EL (cell line): ENCODE measurements around the gene CLCF1.
A peak's percentile ranks its signal among the peaks of the same experiment; 100 is the strongest.

ENCODE experiments used
- DNase-seq: peaks from one replicate; pipeline ENCODE4 v3.0.0-alpha.2; 2016

The CLCF1 gene

DNA sequence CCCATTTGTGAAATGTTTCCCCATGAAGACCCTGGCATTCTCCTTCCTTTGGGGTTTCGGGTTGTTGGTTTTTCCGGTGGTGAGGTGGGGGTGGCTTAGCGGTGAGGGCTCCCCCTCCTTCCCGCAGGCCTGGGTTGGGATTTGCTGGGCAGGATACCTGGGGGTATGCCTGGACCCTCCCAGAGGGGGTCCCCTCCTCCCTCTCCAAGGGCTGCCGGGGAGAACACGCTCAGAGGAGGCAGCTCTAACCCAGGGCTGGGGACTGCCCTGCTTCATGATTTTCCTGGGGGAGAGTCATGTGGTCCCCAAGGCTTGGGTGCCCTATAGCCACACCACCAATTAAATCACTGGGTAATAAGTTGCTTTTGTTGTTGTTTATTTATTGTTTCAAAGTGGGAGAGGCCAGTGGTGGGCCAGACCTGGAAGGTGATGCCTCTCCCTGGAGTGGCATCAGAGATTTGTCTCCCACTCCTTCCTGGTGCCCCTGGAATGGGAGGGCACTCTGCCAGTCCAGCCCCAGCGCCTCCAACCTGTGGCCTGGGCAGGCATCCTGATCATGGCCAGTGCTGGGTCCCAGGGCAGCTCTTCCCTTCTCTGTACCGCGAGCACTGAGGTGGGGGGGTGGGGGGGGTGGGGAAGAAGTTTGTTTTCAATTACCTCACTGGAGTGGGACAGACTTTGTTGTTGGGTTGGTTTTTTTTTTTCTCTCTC, 1.3 kb upstream of the CLCF1 start:
- peak; percentile 52 for DNase-seq

DNA sequence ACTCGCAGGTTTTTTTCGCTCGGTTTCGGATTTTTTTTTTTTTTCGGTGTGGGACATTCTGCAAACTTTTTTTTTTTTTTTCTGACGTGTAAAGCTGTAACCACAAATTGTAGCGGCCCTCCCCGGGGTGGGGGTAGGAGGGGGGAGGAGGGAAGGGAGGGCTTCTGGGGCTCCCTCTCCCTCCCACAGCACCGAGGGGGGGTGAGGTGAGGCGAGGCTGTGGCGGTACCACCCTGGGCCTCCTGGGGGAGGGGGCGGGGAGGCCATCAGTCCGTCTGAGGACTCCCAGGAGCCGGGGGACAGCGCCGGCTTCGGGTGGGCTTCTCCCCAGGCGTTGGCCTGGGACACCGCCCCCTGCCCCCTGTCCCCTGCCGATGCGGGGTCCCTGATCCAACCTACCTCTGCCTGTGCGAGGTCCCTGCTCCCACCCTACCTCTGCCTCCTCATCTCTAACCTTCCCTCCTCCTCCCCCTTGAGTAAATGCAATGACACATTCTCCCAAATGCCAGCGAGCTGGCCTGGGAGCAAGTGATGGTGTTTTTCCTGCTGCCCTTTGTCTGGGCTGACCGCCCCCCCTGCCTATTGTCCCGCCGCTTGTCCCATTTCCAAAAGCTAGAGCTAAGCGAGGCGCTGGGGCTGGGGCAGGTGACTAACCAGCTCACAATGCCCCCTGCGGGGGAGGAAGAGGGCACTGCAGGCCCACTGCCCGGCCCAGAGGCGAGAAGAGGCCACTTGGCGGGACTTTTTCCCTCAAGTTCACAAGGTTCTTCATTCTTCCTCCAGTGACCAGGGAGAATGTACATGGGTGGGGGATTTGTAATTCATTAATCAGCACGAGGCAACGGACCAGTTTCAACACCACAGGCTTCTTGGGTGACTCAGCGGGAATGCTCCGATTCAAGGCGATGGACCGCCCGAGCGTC, 511 bp upstream of the CLCF1 start:
- DNase-seq = peak; percentile 99

DNA sequence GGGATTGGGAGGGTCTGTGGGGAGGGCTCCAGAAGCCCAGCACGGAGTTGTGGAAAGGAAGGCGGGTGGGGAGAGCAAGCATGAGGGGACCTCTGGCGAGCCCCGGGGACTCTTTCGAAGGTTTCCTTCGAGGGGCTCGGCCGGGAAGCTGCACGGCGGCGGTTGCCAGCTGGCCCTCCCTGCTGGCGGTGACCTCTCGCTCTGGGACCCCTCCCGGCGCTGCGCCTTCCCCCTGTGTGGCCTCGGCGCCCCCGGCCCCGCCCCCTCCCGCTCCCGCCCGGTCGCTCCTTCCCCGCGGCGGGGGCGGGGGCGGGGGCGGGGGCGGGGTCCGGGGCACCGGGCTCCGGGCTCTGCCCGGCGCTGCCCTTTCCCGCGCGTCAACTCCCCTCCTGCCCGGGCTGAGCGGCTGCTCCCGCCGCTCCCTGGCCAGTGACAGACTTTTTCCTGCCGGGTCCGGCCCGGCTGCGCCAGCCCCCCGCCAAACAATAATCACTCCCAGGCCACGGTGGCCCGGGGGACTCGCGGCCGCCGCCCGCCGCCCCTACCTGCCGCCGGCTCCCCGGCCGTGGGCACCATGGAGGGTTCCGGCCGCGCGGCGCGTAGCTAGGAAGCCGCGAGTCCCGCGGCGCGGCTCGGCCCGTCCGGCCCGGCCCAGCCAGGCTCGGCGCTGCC, 941 bp downstream of the CLCF1 start:
- DNase-seq = peak; percentile 24

DNA sequence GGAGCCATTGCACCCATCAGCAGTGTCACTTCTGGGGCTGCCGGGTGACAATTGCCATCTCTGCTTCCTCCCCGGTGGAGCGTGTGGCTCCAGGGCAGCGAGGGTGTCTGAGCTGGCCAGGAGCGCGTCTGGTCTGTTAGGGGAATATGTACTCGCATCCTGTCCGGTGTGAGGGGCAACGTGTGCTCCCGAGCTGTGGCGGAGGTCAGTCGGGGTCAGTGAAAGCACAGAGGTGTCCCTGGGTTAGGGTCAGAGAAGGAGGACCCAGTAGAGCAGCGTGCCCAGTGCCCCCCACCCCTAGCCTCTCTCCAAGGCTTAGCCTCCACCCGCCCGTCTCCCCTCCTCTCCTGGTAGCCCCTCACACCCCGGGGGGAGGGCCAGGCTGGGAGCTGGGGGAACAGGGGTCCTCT, 1.5 kb downstream of the CLCF1 start:
- DNase-seq = no peak

DNA sequence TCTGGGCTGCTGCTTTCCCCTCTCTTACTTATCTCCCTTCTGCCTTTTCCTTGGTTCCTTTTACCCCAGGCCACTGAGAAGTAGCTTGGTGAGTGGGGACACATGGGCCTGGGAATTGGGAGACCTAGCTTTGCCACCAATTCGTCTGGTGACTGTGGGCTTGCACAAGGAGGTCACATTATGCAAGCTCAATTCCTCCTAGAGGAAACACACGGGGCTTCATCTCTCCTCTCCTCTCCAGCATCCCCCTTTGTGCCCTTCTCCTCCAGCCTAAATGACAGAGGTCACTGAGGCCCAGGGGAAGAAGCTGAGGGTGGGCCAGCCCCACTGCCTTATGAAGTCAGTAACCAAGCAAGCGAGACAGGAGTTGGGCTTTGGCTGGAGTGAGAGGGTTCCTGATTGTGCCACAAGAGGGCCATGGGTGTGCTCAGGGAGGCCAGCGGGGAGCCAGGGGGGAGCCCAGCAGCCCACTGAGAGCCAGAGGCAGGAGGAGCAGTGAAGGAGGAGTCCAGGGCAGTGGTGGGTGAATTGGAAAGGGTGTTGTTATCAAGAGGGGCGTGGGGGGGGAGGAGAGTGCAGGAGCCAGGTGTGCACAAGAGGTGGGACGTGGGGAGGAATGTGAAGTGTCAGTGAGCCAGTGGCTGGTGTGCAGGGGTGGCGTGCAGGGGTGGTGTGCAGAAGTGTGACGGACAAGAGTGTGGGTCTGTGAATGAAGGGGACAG, 2.0 kb downstream of the CLCF1 start:
- peak; percentile 65 for DNase-seq

DNA sequence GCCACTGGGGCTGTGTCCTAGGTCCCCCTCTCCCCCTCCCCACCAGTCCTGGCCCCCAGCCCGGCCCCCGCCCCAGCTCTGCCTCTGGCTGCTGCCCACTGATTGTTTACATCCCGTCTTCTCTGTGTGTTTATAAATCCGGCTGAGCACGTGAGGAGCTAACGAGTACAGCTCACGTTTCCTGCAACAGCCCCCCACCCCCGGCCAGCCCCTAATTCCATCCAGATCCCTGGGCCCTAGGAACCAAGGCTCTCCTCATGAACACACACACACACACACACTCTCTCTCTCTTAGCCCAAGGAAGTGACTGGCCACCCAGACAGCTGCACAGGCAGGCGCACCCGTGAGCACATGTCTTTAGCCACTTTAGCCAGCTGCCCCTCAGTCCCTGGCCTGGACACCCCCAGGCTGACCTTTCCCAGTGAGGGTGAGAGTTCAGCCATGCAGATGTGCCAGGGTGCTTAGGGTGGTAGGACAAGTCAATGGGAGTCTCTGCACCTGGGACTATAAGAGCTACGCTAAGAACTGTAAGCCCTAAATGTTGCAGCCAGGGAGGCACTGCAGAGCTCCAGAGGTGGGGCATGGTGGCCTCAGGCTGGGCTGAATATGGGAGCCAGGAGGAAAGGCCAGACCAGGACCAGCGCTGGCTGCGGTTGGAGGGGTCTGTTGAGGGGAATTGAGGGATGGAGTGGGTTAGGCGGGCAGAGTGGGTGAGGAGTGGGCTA, 2.9 kb downstream of the CLCF1 start:
- DNase-seq = peak; percentile 43

DNA sequence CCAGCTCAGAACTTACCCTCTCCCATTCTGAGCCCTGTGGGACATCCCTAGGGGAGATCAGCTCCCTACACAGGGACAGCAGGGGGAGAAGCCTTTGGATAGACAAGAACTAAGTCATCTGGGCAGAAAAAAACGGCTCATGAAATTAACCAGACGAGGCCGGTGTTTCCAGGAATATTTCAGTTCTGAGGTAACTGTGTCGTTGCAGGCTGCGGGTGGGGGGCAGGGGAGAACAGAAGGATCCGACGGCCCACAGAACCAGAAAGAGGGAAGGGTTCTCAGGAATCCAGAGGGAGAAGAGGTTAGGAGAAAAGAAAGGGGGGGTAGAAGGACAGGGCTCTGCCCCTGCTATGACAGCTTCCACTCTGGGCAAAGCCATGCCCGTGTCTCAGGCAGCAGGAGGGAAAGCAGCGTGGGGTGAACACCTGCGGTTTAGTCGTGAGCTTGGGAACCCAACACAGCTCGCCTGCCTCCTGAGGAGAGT, 3.6 kb downstream of the CLCF1 start:
- peak; percentile 53 for DNase-seq

DNA sequence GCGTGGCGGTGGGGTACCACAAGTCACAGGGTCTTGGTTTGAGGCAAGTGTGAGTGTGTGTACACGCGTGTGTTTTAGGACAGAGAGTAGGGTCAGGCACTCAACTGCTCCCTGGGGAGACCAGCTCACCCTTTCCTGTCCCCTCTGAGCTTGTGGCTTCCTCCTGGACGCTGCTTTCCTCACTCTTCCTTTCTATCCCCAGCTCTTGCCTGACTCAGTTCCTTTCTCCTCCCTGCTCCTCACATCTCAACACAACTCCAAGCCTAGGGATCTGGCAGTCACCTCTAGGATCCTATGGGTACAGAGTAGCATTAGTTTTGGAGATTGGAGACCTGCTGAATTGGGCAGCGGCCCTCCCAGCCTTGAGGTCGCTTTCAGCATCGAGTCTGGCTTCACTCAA, 4.1 kb downstream of the CLCF1 start:
- no peak for DNase-seq

DNA sequence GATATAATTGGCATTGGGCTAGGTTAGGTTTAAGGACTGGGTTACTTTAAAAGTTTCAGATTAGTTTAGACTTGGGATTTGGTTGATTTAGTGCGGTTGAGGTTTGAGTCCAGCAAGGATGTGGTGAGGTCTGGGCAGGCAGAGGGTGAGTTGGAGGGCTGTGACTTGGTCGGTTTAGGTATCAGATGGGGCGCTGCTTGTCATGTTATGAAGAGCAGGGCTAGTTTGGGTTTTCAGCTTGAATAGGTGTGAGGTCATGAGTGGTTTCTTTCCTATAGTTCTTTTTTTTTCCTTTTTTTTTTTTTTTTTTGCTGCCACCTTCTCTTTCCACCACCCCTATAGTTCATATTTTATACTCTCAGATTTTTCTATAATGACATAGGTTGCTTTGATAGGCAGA, 4.8 kb downstream of the CLCF1 start:
- no peak for DNase-seq

DNA sequence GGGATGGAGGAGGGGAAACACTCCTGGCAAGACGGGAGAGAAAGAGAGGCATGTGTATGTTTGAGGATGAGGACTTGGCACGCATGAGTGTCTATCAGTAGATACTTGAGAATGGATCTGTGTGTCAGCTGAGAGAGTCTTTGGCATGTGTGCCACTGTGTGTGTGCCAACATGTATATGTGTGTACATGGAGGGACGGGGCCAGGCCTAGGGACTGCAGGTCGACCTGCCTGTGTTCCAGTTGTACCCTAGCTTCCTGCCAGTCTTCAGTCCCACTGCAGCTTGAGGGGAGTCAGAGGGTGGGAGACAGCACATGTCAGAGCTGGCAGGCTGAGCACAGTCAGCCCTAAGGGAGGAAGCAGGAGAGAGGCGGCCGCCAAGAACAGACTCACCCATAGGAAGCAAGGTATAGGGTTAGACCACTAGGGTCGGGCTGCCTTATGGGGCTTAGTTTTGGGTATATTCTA, 5.6 kb downstream of the CLCF1 start:
- no peak for DNase-seq

DNA sequence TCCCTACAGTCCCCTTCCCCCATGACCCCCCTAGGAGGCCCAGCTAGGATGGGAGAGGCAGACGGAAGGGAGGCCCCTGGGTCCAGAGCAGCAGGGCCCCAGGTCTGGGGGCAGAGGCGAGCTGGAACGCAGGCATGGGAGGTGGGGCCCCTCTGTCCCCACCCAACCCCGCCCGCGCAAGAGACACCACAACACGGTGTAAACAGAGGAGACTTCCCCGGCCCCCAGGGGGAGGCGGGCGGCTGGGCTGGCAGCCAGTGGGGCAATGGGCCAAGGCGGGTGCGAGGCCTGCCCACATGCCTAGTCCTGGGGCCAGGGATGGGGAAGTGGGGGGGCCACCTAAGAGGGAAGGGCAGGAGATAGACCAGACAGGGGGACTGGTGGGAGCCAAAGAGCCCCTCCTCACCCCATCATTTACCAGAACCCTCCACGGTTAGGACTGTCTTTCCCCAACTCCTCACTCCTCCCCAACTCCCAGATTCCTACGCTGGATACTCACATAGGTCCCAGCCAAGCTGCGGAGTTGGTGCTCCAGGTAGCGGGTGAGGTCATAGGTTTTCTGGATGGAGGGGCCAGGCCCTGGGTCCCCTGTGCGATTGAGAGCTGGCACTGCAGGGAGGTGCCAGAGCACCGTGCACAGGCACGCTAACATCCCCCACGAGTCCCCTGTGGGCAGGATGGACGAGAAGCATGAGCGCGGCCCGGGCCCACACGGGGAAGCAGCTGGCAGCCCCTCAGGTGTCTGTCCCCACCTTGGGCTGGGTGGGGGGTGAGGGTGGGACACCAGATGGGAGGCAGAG, 6.2 kb downstream of the CLCF1 start:
- no peak for DNase-seq

DNA sequence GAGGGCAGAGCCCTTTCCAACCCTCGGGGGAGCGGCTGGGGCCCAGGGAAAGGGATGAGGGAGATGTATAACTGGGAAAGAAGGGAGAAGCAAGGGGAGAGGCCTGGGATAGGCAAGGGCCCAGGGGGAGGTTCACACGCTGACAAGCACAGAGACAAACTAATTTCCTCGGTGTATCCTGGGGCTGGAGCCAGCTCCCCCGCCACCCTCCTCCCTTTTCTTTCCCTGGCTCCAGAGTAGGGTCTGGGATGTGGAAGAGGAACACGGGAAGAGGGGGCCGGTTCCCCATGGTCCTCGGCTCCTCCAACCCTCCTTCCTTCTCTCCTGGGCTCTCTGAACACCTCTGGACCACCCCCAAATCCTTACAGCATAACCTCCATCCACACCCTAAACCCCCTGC, 6.9 kb downstream of the CLCF1 start:
- DNase-seq = no peak

DNA sequence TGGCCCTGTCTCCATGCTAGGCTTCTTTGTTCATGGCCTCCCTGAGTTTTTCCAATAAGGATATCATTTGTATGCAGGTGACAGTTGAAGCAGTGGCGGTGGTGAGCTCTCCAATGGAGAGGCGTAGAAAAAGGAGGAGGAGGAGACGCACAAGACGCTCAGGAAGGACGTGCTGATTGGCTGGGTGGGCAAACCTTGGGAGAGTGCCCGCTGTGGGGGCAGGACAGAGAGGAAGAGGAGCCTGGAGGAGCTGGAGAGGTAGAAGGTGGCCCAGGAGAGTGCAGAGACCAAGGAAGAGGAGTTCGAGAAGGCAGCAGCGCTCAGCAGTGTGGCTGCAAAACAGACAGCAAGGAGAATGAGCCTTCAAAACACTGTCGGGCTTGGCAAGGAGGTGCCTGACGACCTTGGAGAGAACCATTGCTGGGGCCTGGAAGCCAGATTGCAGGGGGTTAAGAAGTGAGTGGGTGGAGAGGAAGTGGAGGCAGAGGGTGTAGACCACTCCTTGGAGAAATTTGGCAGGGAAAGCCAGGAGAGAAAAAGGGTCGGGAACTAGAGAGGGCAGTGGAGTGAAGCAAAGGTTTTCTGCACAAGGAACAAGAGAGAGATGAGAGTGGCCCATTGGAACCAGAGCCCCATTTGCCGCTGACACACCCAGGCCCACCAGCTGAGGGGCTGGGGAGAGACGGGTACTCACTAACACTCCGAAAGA, 7.5 kb downstream of the CLCF1 start:
- DNase-seq = no peak

DNA sequence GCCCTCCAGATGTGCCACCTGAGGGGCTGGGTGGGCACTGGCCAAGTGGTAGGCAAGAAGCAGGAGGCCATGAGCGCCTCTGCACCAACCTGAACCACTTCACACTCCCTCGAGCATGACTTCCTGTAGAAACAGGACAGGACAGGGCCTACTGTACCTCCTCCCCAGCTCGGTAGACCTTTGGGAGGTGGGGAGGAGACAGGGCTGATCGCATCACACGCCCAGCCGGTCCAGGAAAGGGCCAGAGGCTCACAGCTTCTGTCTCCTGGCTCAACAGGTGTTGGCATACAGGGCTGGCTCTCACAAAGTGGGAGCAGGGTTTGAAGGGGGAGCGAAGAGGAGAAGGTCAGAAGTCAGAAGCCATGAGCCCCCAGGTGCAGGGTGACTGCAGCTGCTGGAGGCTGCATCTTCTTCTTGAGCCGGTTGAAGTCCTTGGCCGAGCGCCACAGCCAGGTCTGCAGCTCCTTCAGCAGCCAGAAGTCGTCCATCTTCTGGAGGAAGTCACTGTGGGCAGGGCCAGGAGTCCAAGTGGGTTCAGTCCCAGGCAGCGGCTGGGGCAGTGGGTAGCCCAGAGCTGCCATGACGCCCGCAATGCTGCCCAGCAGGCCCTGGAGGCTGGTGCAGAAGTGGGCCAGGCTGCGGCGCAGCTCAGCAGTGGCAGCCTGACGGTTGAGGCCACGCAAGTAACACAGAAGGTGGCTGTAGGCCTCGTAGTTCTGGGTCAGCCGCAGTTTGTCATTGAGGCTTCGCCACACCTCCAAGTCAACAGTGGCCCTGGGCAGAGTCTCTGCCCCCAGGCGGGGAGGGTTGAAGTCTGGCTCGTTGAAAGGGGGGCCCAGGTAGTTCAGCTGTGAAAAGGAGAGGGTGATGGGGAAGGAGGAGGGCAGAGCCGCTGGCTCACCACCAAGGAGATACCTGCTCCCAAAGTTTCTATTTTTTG, 8.3 kb downstream of the CLCF1 start:
- no peak for DNase-seq

DNA sequence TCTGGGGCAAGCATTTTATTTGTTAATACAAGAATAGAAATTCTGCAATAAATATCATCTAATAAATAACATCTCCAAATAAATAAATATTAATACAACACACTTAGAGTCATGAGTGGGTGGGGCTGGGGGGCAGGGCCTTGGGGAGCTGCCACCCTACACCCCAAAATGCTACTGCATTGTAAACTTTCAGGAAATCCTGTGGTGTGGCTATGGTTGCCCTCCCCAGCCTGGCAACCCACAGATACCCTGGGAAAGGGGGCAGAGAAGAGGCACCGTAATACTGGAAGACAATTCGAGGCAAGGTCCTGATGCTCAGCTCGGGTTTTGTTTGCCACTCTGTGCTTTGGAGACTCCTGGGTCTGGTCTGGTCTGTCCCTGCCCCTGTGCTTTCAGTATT, 9.2 kb downstream of the CLCF1 start:
- no peak for DNase-seq

DNA sequence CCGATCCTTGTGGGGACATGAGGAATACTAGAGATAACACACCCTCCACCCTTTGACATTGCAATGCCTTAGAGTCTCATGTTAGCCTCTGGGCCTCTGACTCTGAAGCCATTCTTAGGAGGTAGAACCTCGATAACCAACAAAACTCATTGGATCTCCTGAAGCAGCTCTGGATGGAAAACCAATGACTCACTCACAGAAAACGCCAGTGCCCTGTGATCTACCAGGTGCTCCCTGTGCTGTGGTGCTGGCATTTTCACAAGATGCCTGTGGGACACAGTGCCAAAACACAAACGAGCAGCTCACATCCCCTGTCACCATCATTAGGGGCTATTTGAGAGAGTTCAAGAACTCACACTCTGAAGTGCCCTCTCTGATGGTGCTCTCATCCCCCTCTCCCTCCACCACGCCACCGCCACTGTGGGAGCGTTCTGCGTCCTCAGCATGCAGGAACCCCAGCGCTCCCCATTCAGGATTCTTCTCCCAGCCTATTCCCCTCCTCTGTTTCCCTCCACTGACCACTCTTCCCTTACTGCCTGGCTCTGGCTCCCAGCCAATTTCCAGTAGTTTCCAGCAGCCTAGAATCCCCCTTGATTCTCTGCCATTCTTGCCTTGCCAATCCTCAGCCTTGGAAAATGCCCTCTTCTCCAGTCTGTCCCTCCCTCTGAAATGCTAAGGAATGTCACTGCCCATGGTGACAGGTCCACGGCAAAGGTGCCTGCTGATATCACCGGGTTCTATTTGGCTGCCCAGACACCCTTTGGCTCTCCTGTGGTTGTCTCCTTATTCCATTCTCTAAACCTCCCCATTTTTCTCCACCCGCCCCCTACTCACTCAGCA, 15.3 kb downstream of the CLCF1 start:
- peak; percentile 72 for DNase-seq

DNA sequence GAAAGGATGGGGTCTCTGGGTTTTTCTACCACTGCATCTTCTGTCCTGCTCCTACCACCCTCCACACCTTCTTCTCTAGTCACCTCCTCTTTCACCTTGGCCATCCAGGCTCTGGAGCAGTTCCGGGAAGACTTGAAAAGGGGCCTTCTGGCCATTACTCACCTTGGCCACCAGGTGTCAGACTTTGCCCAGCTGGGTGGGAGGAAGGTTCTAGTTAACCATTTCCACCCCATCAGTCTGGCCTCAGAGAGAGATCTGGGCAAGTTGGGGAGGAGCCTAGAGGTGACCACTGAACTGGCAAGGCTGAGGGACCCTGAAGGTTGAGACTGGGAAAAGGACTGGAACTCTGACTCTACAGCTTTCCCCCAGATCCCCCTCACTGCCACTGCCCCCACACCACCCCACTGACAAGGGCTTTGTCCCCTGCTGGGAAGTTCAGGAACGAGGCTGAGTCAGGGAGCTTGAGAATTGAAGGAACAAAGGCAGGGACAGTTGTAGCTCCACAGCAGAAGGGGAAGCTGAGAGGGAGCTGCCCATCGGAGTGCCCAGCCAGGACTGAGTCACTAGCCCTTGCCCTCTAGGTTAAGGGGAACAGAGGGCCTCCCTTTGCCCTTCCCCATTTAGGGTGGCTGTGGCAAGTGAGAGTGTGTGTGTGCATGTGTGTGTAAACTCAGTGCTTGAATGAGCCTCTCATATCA, 16.4 kb downstream of the CLCF1 start:
- DNase-seq = peak; percentile 83
